AG09319 (cell line): ENCODE data around the gene GTF2A1.

ENCODE experiments used
- DNase-seq: peaks from one replicate; pipeline ENCODE4 v3.0.0-alpha.2; 2010; ENCODE audit warnings: low read depth; ENCODE audit errors: extremely low read depth
- TF ChIP-seq, protein P1 (sequence below): IDR thresholded peaks from 2 replicates; pipeline ENCODE4 v1.5.1; 2011; ENCODE audit warnings: low read depth, mild to moderate bottlenecking, inconsistent platforms, low read length, moderate library complexity

GTF2A1 gene

DNA sequence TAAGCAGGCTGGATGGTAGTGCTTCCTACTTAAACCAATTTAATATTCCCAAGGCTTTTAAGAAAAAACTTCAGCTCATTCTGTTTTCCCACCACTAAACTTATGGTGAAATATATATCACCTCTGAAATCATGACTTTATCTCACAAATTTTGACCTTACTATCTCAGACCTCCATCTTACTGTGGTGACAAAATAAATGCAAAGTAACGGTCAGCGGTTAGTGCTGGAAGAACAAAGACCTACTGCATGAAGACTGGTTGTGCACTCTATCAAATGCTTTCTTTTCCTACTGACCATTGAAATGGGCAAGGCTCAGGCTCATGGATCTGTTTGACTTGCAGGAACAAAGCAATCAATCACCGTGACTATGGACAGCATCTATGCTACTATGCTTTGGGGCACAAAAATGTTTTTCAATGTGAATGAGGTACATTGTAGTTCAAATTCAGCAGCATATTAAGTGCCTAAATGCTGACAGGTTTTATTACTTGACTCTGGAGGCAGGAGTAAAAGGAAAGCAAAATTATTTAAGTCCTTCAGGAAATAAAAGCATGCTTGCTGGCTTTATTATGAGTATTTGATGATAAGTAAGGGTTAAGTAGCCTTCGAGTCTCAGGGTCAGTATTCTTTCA is 43.1 kb upstream of the GTF2A1 start:
- DNase-seq = no peak
- TF ChIP-seq, protein P1, sequence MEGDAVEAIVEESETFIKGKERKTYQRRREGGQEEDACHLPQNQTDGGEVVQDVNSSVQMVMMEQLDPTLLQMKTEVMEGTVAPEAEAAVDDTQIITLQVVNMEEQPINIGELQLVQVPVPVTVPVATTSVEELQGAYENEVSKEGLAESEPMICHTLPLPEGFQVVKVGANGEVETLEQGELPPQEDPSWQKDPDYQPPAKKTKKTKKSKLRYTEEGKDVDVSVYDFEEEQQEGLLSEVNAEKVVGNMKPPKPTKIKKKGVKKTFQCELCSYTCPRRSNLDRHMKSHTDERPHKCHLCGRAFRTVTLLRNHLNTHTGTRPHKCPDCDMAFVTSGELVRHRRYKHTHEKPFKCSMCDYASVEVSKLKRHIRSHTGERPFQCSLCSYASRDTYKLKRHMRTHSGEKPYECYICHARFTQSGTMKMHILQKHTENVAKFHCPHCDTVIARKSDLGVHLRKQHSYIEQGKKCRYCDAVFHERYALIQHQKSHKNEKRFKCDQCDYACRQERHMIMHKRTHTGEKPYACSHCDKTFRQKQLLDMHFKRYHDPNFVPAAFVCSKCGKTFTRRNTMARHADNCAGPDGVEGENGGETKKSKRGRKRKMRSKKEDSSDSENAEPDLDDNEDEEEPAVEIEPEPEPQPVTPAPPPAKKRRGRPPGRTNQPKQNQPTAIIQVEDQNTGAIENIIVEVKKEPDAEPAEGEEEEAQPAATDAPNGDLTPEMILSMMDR = no peak

DNA sequence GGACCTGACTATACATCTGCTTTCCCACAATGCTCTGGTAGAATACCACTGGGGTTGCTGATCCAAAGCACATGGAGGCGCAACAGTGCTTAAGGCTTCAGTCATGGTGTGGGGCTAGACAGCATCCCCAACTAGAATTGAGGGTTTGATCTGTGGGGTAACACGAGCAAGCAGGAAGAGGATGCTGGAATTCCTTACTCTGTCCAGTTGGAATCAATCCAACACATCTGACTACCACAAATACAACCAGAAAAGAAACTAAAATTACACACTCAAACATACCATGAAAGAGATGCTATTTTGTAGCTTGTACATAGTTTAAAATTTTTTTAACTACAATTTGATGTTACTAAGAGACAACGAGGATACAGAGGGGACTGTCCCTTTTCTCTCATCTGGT is 40.4 kb upstream of the GTF2A1 start:
- no peak for DNase-seq
- TF ChIP-seq, protein P1 = no peak

DNA sequence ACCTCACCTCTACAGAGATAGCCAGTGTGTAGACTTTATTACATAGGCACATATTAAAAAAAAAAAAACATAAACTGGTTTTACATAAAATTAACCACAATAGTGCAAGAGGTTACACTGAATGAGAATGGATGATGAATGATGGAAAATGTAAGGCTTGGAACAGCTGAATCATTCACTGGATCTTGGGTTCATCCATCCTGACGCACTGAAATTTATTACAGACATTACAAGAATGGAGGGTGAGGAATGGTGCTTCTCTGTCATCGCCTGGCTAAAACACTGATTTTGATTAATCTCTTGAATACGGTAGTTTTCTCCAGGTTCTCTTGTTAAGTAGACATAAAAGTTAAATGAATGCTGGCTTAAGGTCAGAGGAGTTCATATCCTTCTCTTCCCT is 40.0 kb upstream of the GTF2A1 start:
- TF ChIP-seq, protein P1 = no peak
- DNase-seq = no peak

DNA sequence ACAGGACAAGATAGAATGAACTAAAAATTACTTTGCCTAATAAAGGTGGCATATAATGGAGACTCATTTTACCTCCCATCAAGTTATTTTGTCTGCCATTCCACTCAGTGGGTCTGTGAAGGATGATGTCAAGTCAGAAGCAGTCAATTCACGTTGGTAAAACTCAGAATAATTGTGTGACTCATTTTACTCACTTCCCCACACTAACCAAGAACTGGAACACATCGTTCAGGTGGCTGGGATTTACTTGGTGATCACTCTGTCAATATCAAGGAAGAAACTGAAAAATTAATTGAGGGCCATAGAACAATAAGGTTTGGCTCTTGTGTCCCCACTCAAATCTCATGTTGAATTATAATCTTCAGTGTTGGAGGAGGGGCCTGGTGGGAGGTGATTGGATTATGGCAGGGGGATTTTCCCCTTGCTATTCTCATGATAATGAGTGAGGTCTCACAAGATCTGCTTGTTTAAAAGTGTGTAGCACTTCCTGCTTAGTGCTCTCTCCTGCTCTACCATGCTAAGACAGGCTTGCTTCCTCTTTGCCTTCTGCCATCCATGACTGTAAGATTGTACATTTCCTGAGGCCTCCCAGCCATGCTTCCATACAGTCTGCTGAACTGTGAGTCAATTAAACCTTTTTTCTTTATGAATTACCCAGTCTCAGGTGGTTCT is 35.7 kb upstream of the GTF2A1 start:
- no peak for DNase-seq
- TF ChIP-seq, protein P1 = no peak

DNA sequence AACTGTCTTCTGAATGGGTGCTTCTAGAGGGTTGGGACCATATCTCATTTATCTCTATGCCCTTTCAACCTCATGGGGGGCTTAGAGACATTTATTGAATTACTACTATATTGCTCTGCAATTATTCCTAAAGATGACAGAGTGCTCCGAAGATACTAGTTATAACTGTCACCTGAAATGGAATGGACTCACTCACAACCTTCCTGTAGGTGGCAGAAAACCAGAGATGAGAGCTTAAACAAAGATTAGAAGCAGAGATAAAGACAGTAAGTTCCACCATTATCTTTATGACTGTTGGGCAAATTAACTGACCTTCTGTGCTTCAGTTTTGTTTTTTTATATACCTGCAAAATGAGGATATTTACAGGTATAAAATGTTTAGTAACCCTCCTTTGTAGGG is 31.5 kb upstream of the GTF2A1 start:
- no peak for DNase-seq
- TF ChIP-seq, protein P1 = no peak

DNA sequence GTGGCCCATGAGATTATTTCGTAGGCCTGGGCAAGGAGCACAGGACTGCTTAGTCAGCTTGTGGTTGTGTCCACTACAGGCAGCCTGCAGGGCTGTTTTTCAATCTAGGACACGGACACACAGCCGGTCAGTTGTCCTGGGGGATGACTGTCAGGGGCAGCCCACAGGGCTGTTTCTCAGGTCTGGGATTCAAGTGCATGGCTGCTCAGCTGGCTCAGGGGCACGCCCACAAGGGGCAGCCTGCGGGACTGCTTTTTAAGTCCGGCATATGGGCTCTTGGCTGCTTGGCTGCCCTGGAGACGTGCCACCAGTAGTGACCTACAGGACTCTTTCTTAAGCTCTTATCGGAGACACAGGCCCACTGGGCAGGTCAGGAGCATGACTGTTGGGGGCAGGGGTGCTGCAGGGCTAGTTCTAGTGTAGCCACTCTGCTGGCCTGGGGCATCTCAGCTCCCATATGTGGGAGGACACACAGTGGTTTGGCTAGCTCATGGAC is 26.6 kb upstream of the GTF2A1 start:
- no peak for DNase-seq
- TF ChIP-seq, protein P1 = no peak; the same call in 1 of the 2 replicates
